Activated T-cell treated with anti-CD3 and anti-CD28 coated beads, Interleukin-2, amount 50 U/mL, for 72 hours (primary cell): Measurements from ENCODE around the gene RNPC3. TPM values are rescaled to one million over a fixed set of nuclear protein-coding genes. Genes with fewer than 3 reads are reported as not detected.
"Not testable (repeated sequence)": the region's sequence is repeated elsewhere in the genome, so short reads cannot be mapped to it uniquely, and the experiment has no call there.

ENCODE experiments used
- ATAC-seq, 2 donors: fragments of 150-1000 bp; cut with Tn5 transposase; replicated peaks in 1 of 2; 2 replicates each; pipeline ENCODE4 v1.10.0; 2021; ENCODE audit warnings: moderate library complexity in 2 of 2, mild to moderate bottlenecking in 1 of 2
- DNase-seq, 2 donors: peaks; one replicate each; pipeline ENCODE4 v3.0.0; 2021 to 2022; ENCODE audit warnings: mixed read lengths in 1 of 2
- H3K27ac Mint-ChIP-seq: one replicate; pipeline ENCODE4 v1.8.0; 2022; ENCODE audit warnings: mild to moderate bottlenecking, moderate library complexity, mixed read lengths
- H3K27me3 Mint-ChIP-seq: one replicate; pipeline ENCODE4 v1.8.0; 2022; ENCODE audit warnings: low read depth, mixed read lengths
- H3K36me3 Mint-ChIP-seq, 2 donors: one replicate each; pipeline ENCODE4 v1.8.0; 2022; ENCODE audit warnings: mixed read lengths in 2 of 2, mild to moderate bottlenecking in 1 of 2; ENCODE audit not compliant: insufficient read depth in 2 of 2
- H3K4me1 Mint-ChIP-seq: one replicate; pipeline ENCODE4 v1.8.0; 2022; ENCODE audit warnings: low read depth, mixed read lengths
- H3K4me3 Mint-ChIP-seq, 2 donors: one replicate each; pipeline ENCODE4 v1.8.0; 2022; ENCODE audit warnings: mild to moderate bottlenecking in 2 of 2, mixed read lengths in 2 of 2, moderate library complexity in 2 of 2
- H3K9me3 Mint-ChIP-seq, 2 donors: one replicate each; pipeline ENCODE4 v1.8.0; 2022; ENCODE audit warnings: mixed read lengths in 2 of 2
- total RNA-seq, 2 donors: library from RNA; stranded (reverse); gene quantifications; one replicate each; pipeline ENCODE4 v1.2.3, GENCODE V29; 2022

RNPC3 gene
- total RNA-seq, 2 donors from 2014 or later, result 27.0 to 27.1 TPM

GRCh38 chr1:103571289-103571688, 45.8 kb downstream of the RNPC3 start, which contains the start of gene AMY2B:
Gene AMY2B, plus strand, starts transcription at chr1:103571589. Its CDS starts 14 bp downstream, at chr1:103571603.
- H3K9me3 Mint-ChIP-seq, result not testable (repeated sequence)

GRCh38 chr1:103576065-103576464, 50.6 kb downstream of the RNPC3 start:
- Mint-ChIP-seq H3K9me3 (no peaks in the 10 kb centered on the region), H3K4me3 (no peak overlapping the region)

More at GRCh38 chr1:103571289-103571688, 45.8 kb downstream of the RNPC3 start, which contains the start of gene AMY2B:
- not testable (repeated sequence) for H3K27me3 Mint-ChIP-seq, H3K4me3 Mint-ChIP-seq, ATAC-seq, H3K4me1 Mint-ChIP-seq, H3K36me3 Mint-ChIP-seq, DNase-seq, H3K27ac Mint-ChIP-seq

GRCh38 chr1:103576784-103577183, 51.3 kb downstream of the RNPC3 start:
- not testable (repeated sequence) for ATAC-seq, H3K4me3 Mint-ChIP-seq, H3K4me1 Mint-ChIP-seq, H3K9me3 Mint-ChIP-seq, H3K27ac Mint-ChIP-seq, H3K27me3 Mint-ChIP-seq, H3K36me3 Mint-ChIP-seq, DNase-seq

More at GRCh38 chr1:103576065-103576464, 50.6 kb downstream of the RNPC3 start:
- ATAC-seq (no peak), DNase-seq (no peak)
- H3K27me3 Mint-ChIP-seq, result no peaks in the 10 kb centered on the region
- no peak overlapping the region for H3K27ac Mint-ChIP-seq
- H3K36me3 Mint-ChIP-seq, result no peaks in the 10 kb centered on the region
- no peaks in the 10 kb centered on the region for H3K4me1 Mint-ChIP-seq

GRCh38 chr1:103582464-103582863, 57.0 kb downstream of the RNPC3 start:
- Mint-ChIP-seq H3K27me3 (no peaks in the 10 kb centered on the region), H3K9me3 (no peaks in the 10 kb centered on the region), H3K27ac (no peak overlapping the region), H3K36me3 (no peaks in the 10 kb centered on the region), H3K4me3 (no peak overlapping the region), H3K4me1 (no peaks in the 10 kb centered on the region)
- no peak for ATAC-seq
- no peak for DNase-seq

- H3K4me1 Mint-ChIP-seq, result no peaks in the 10 kb centered on the region
- no peaks in the 10 kb centered on the region for H3K36me3 Mint-ChIP-seq
- H3K27ac Mint-ChIP-seq, result no peak overlapping the region
- ATAC-seq, result no peak
- no peak for DNase-seq
- peaks cover 0 to under 1% of the 10 kb centered on the region in 2 donors for H3K9me3 Mint-ChIP-seq
- no peak overlapping the region for H3K4me3 Mint-ChIP-seq
- no peaks in the 10 kb centered on the region for H3K27me3 Mint-ChIP-seq
These were observed 58.4 kb downstream of the RNPC3 start for GRCh38 chr1:103583887-103584286.

GRCh38 chr1:103584537-103584936, 59.0 kb downstream of the RNPC3 start:
- Mint-ChIP-seq H3K36me3 (no peaks in the 10 kb centered on the region), H3K9me3 (peaks cover 0 to 4% of the 10 kb centered on the region in 2 donors), H3K4me1 (no peaks in the 10 kb centered on the region)

GRCh38 chr1:103602740-103603139, 77.2 kb downstream of the RNPC3 start:
- H3K4me1 Mint-ChIP-seq, H3K36me3 Mint-ChIP-seq, H3K27ac Mint-ChIP-seq, H3K27me3 Mint-ChIP-seq, H3K4me3 Mint-ChIP-seq, ATAC-seq, DNase-seq, H3K9me3 Mint-ChIP-seq: not testable (repeated sequence)

More at GRCh38 chr1:103584537-103584936, 59.0 kb downstream of the RNPC3 start:
- Mint-ChIP-seq H3K27ac (no peak overlapping the region), H3K4me3 (no peak overlapping the region), H3K27me3 (no peaks in the 10 kb centered on the region)
- DNase-seq (no peak), ATAC-seq (no peak)

Other genes with a start within 250 kb of the RNPC3 start
- 10 to 100 TPM; 12.9 to 14.2 TPM for gene AMY2B, start 45.9 kb downstream of the RNPC3 start, total RNA-seq
- not detected for gene AMY2A, start 91.7 kb downstream of the RNPC3 start, total RNA-seq
- not detected for gene AMY1A, start 130.1 kb downstream of the RNPC3 start, total RNA-seq
- not detected for gene AMY1B, start 170.5 kb downstream of the RNPC3 start, total RNA-seq
- not detected for gene AMY1C, start 224.2 kb downstream of the RNPC3 start, total RNA-seq